GM19025 (cell line): ENCODE measurements around the gene ILKAP.
"Not testable (repeated sequence)": the region's sequence is repeated elsewhere in the genome, so short reads cannot be mapped to it uniquely, and the experiment has no call there.

Experiments
- ATAC-seq: cut with Tn5 transposase; IDR thresholded peaks from one replicate; pipeline ENCODE4 v1.9.1; 2021; ENCODE audit warnings: mild to moderate bottlenecking, low read depth, moderate library complexity; ENCODE audit not compliant: unreplicated experiment

Gene ILKAP

DNA sequence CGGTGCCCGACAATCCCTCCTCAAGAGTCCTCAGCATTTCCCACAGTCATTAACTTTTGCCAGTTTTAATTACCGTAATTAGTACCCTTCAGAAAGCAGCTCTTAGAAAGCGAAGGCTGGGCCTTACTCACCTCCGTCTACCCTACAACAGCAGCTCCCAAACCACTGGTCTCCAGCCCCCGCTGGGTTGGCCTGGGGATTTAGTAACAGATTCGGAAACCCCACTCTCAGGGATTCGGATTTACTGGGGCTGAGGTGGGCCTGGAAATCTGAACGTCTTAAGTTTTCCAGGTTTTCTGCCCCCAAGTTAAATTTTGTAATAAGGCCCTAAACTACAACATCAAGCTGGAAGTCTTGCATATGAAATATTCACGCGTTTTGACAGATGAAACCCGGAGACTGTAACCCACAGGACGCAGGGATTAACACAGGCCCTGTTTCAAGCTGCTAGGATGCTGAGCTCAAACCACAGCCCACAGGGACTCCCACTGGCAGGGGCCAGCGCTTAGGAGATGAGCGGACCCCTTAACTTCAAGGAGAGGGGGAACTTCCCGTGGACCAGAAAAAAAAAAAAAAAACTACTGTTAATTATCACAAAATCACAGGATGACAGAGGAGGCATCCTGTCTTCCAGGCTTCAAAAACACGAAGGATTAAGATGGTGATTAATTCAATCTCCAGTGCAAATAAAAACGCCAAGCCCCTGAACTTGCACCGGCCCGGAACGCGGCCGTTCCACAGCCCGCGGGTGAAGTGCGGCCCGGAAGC is 985 bp downstream of the ILKAP start:
- ATAC-seq, result no peak

- ATAC-seq, result no peak
Observed at GRCh38 chr2:238190445-238190844, 13.1 kb downstream of the ILKAP start.

- no peak for ATAC-seq
Observed at GRCh38 chr2:238187618-238188548, 15.6 kb downstream of the ILKAP start.

- ATAC-seq, result no peak
Observed at GRCh38 chr2:238183821-238184220, 19.7 kb downstream of the ILKAP start.

- ATAC-seq, result no peak
Observed at GRCh38 chr2:238182362-238182761, 21.1 kb downstream of the ILKAP start.

- no peak for ATAC-seq
Observed at GRCh38 chr2:238180554-238180953, 22.9 kb downstream of the ILKAP start.

DNA sequence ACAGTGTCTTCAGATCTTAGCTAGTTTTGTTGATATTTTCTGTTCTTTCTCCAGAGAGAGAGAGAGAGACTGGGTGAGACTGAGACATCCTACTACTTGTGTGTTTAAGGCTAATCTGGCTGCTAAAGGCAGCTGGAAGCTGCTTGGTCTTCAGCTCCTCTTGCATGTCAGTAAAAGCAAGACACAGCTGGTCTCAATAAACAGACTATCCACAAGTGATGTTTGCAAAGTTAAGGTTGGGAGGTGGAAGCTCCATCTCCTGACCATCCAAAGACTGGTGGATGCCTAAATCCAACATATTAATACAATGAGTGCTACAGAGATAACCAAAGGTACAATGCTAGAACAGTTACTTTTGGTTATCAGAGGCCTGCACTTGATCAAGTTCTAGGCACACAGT is 26.9 kb downstream of the ILKAP start:
- ATAC-seq, result no peak

DNA sequence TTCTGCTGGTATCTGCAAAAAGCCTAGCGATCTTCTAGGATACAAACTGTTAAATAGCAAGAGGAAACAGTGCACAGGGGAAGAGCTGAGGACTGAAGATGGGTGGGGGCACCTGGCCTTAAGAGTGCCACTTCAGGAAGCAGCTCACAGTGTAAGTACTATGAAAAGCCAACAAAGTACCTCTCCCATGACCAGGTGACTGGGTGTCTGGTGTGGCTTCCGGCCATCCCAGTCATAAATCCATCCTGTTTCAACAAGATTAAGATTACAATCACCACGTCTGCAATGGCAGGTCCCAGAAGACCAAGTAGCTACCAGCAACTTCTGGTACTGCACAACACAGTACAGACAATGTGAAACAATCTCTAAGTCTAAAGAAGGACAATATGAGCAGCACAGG is 28.8 kb downstream of the ILKAP start:
- ATAC-seq, result no peak

DNA sequence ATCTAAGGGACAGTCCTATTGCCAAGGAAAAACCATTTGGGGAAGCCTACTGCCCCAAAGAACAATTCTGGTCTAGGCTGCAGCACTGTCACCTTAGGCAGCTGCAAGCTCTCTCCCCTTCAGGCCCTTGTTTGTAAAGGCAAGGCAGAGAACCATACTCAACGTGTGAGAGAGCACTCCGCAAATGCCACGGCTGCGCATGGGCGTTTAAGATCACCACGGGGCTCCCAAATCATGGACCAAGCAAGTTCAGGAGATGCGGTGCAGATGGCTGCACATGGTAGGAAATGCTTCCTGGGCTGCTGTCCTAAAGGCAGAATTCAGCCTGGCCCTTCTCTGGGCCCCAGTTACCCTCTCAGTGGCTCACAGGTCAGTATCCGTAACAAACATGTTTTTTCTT is 29.2 kb downstream of the ILKAP start:
- no peak for ATAC-seq

DNA sequence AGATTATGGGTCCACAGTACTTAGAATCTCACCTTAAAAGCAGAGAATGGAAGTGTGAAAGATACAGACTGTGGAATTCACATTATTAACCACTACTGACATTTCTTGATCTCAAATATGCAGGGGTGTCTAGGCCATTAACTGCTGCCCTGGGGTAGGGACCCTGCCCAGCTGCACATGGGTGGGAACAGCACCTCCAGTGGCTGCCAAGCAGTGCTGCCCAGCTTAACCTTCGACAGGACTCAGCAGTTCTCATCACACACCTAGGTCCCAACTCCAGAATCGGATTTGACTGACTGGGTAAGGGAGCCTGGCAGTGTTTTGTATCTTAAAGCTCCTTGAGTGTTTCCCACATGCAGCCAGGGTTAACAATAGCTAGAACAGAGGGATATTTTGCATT is 29.8 kb downstream of the ILKAP start:
- ATAC-seq, result no peak

GRCh38 chr2:238172439-238172838 is 31.1 kb downstream of the ILKAP start:
- no peak for ATAC-seq

- no peak for ATAC-seq
Observed at GRCh38 chr2:238171575-238172187, 31.8 kb downstream of the ILKAP start.

DNA sequence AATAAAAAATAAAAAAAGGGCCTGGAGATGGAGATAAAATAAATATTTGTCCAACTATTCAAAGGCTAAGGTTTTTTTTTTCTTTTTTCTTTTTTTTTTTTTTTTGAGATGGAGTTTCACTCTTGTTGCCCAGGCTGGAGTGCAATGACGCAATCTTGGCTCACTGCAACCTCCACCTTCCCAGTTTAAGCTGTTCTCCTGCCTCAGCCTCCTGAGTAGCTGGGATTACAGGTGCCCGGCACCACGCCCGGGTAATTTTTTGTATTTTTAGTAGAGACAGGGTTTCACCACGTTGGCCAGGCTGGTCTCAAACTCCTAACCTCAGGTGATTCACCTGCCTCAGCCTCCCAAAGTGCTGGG is 32.4 kb downstream of the ILKAP start:
- ATAC-seq, result not testable (repeated sequence)

DNA sequence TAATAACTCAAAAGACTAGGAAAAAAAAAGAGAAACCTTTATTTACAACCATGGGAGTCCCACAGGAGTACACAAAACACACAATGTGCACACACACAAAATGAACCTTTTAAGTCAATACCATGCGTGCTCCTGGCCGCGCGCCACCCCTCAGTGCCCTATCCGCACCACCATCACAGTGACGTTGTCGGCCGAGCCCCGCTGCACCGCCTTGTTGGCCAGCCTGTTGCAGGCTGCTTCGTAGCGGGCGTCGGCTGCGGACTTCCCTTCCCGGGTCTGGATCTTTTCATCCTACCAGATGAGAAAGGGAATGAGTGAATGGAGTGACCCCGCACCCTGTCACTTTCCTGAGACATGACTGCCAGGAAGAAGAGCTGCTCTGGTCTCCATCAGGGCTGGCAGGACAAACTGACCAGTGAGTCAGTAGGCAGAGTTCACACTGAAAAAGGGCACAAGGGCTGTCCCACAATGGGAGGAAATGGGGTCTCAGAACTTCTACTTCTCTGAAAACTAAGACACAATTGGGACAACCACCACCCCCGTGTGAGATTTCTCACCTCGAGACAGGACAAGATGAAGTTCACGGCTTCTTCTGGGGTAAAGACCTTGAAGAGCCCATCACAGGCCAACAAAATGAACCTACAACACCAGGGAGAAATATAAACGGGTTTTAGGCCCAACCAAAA is 33.0 kb downstream of the ILKAP start:
- ATAC-seq, result no peak

DNA sequence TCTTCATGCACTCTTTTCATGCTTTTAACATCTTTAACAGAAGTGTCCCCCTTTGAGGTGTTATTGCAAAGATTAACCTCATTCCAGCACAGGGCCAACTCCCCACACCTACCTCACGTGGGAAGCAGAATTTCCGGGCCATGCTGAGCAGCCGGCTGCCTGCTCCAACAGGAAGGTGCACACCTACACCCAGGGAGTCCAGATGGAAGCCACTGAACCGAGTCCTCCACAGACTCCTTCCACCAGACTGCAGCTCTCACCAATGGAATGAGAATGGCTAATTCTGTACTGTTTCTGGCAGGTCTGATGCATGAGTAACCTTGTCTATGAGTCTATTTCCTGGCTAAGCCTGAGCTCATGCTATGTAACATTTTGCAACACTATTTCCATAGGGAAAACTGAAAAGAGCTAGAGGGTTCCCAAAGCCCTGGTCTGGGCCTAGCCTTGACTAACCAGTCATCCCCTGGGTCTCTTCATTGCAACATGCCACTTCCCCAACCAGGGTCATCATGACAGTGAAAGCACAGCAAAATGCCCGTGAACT is 33.7 kb downstream of the ILKAP start:
- ATAC-seq, result no peak

- no peak for ATAC-seq
Observed at GRCh38 chr2:238169048-238169707, 34.3 kb downstream of the ILKAP start.

- no peak for ATAC-seq
Observed at GRCh38 chr2:238168196-238169047, 35.1 kb downstream of the ILKAP start.

- ATAC-seq, result no peak
Observed at GRCh38 chr2:238167761-238168160, 35.7 kb downstream of the ILKAP start.

- no peak for ATAC-seq
Observed at GRCh38 chr2:238167344-238167715, 36.2 kb downstream of the ILKAP start.
